ENCODE measurements around the gene RGS13.
A peak's percentile ranks its signal among the peaks of the same experiment; 100 is the strongest.

Gene RGS13

DNA sequence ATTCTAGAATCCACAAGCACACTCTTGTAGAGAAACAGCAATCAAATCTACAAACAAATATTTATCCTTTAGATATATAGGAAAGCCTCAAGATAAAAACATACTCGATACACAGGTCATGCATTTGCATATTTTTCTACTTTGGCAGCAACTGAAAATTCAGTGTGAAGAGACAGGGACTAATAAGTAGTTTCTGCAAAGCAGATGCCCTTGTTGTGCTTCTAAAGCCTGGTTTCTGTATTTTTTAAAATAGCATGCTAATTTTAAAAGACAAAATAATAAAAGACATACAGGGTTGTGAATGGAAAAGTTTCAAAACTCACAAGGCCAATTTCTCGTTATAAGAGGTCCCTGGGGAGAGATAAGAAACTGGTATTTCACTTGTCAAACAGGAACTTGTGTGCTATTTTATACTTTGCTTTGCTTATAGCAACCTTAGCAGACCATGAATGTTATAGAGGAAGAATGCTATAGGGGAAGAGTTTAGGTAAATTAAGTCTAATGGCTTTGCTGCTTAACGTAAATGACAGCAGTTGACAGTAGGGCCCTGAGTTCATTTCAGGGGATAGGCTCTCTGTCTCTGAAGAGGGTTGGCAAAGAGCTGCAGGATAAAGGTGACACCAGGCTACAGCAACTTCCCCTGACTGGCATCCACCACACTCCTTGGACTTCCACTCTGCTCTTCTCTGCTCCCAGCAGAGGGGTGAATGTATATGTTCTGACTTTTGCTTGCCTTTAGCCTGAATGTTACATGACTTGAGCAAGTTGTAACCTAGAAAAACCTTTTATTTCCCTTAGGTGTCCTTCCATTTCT, 9.4 kb upstream of the RGS13 start:
- FAIRE-seq (no peak), DNase-seq (ENCODE audit: low spot score) (no peak)

DNA sequence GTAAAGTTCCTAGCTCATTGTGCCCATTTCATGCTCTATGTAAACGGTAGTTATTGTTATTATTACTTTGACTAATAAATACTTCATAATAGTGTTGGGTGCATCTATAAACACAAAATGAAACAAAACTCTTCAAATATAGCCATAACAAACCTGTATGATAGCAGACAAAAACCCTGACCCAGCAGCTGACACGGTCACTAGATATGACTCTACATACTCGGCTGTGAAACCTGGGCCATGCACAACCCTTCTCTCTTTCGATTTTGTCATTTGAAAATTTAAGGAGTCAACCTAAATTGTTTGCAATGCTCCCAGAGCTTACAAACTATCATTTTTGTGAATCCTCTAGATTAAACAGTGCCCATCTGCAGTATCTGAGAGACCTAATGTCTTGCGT, 8.0 kb upstream of the RGS13 start:
- FAIRE-seq, result no peak
- DNase-seq (ENCODE audit: low spot score), result no peak

DNA sequence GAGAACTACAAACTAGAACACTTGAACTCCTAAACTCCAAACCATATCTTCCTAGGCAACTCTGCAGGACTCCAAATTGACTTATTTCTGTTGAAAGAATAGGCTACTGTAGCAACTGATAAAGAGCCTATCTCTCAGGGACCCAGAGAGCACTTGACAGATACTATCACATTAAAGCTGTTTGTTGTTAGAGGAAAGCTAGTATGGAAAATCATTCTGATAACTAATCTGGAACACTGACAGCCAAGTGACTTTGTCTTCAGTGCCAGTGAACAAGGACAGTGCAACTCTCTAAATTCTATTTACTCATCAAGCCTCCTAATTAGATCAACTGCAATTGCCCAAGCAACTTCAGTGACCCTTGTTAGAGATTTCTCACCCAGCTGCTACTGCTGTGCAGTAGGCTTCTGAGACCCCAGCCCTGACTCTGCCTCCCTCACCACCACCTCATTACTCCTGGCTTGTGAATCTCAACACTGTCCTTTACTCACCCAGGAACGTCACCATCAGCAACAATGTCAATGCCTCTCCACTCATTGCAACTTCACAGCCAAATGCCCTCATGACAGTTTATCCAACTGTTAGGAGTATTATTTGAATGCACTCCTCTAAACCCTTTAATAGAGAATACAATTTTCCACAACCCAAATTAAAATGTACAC, 7.4 kb upstream of the RGS13 start:
- no peak for DNase-seq (ENCODE audit: low spot score)
- no peak for FAIRE-seq

DNA sequence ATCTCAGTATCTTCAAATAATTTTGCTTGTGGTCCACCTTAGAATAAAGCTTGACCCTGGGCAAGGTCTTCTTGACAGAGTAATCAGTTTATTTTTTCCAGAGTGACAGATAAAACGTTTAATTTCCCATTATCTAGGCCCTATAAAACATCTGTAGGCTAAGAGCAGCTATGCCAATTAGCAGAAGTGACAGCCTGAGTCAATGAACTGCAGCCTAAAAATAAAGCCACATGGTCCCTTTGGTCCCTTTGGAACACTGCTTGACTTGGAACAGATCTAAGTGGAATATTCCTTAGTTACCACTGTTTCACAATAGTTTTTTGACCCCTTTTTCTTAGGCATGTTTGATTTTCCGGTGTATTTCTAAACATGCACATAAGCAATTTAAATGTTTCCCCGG, 6.3 kb upstream of the RGS13 start:
- FAIRE-seq (no peak), DNase-seq (ENCODE audit: low spot score) (no peak)

DNA sequence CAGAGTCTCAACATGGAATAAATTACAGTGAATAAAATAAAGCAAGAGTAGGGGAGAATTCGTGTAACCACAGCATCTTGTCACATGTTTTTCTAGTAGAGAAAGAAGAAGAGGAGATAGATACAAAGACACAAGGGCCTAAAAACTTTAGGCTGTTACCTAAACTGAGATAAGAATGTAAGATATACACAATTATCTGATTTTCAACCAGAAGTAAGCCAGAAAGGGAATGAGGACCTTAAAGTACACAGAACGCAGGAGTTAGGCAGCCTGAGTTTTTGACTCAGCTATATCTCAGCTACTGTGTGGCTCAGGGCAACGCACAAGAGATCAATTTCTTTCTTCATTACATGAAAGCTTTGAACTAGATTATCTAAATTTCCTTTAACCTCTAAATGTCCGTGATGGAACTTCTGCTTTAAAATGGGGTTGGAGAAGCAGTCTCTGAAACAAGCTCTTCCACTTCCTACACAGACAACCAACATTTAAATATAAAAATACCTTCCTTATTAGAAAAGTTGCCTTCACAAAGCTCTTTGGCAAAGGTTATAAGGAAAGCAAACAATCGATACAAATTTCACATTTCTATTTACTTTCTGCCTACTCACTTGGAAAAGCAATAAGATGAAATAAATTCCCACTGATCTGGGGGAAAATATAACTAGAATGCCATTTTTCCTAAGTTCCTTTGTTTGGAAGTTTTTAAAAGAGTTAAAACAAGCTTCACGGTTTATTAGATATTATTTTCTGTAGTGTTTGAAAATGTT, 5.2 kb upstream of the RGS13 start:
- FAIRE-seq, result no peak

DNA sequence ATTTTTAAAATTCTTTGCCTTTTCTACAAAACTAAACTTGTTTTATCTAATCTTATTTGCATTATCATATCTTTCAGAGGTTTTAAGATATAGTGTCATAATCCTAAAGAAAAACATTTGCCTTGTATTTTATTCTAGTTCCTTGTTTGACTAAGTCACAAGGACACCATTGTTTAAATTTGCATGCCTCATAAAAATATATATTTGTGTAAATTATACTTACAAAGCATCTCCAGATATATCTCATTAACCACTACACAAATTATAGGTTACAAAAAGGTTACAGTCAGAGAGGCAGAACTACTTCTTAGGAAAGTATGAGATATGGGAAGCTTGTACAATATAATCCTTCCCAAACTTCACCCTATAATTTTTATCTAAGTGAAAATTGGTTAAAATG, 4.2 kb upstream of the RGS13 start:
- DNase-seq (ENCODE audit: low spot score) (no peak), FAIRE-seq (no peak)

More for the DNA sequence above, 5.2 kb upstream of the RGS13 start:
- no peak for DNase-seq (ENCODE audit: low spot score)

DNA sequence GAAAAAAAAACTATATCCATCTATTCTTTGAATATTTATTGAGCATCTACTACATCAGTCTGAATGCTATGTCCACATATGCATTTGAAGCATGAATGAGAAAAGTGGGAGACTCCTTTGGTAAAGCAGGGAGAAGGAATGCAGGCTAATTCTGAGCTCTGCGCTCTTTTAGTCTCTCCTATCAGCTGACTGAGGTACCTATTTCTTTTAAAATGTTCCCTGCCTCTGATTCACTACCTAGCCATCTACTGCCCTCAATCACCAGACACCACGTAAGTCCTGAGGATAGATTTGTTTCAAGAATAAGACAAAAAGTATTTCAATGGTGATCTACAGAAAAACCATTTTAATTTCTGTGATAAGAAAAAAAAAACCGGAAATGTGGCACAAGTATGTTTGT, 3.8 kb upstream of the RGS13 start:
- no peak for FAIRE-seq
- DNase-seq (ENCODE audit: low spot score), result no peak

DNA sequence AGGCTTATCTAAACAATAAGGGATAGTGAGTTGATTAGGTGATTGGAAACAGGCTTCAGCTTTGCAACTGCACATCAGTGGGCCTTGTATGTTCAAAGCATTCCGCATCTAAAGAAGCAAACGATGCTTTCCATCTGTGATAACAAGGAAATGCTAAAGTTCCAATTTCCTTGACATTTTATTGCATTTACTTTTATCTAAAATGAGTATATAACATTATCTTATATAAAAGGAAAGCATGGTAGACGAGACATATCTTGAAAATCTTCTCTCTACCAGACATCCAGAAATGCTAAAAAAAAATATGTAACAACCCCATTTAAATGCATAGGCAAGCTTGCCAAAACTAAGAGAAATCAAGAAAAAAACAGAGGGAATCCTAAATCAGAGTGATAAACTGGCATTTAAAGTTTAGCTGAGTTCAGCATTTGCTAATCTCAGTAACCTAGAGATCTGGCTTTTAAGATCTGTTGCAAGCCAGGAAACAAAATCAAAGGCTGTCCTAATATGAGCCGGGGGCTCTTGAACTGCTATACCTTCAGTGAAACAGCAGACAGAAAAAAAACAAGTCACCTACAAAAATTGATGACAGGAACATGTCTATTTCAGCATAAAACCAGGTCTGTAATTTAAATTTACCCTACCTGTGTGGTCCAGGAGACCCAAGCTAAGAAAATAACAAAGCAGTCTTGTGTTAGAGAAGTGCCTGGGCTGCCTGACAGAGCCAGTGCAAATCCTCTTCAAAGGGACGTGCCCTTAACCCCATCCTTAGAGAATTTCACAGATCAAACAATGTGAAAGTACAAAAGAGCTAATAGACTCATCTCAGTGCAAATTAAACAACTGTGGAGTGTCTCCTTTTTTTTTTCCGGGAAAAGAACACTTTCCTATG, 3.1 kb upstream of the RGS13 start:
- DNase-seq (ENCODE audit: low spot score) (no peak), FAIRE-seq (no peak)

DNA sequence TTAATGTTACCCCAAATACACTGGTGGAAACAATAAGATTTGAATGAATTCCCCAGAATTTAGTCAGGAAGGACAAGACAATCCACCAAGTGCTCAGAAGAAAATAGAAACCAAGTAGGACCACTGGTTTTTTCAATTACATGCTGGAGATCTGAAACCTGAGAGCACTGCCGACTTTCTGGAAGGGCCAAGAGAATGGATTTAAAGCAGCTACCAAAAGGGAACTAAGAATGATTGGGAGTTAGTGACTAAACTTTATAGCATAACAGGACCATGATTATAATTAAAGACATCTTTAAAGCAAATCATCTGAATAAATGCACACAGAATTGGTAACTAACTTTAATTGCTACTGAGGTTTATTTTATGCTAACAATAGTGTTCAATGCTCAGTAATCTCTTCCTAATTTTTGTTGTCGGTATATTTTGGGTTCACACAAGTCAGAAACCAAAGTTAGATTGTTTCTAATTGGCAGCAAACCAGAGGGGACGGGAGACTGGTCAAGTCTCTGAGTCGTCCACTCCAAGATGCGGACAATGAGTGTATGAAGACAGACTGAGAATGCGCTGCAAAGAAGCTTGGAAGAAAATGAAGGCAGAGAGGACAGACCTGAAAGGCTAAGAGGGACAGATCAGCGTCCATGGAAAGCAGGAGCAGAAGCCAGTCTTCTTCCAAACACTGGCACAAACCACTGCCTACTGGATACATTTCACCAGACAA, 2.3 kb upstream of the RGS13 start:
- FAIRE-seq, result no peak

DNA sequence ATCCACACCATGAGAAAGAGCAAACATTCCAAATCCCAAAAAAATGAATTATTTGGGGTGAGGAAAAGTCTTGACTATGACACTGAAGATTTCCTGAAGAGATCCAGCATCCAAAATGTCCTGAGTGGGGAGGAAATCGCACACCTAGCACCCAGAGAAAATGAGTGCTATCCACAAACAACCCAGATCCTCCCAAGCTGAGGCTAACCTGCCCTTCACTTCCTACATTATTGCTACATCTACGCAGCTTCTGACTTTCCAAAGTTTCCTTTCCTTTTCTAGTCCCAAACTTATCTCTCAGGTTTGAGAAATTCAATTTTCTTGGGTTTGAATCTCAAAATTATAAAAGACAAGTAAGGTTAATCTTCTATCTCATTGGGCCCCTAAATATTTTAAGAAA, 906 bp upstream of the RGS13 start:
- no peak for DNase-seq (ENCODE audit: low spot score)
- FAIRE-seq, result no peak

More for the DNA sequence above, 2.3 kb upstream of the RGS13 start:
- DNase-seq (ENCODE audit: low spot score), result no peak

DNA sequence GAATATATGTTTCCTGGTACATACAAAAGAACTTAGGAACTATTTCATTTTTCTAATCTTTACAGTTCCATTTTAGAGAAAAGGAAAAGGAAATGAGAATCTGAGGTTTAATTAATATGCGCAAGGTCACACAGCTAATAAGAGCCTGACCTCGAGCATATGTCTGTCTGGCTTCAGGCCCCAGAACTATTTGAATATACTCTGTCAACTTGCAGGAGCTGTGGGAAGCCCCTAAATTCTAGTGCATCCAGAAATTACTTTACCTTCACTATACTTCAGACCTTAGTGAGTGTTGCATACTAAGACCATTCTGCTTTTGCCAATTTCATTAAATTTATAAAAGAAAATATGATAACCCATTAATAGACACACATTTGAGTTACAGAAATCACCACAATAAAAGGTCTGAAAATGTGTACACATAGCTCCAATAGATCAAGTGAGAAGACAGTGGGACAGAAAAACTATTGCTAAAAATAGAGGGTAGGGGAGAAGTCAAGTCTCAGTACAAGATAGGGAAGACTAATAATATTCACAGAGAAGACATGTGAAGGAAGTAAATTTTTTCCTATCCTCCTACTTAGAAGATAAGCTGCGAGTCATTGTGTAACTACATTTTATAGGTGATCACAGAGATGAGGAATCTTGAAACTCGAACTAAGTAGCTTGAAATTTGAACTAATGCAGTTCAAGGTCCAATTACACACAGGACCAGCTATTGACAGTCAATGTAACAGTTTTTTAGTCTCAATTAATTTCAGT, 3.8 kb downstream of the RGS13 start:
- peak; percentile 87 for DNase-seq (ENCODE audit: low spot score)

DNA sequence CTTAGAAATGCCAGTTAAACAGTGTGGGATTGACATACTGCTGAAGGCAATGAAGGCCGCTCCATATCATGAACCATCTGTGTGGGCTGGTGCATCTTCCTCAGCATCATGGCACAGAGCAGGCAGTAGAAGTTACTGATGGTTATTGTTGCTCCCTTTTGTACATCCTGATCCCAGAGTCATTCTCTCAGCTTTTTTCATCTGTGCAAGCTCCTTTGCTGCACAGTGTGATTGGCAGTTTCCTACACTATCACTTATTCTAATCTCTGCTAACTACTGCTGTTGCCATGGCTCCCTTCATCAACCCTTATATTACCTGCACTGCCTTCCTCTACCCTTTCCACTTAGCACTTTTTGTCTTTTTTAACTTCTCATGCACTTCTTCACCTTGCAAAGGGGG, 16.2 kb downstream of the RGS13 start:
- no peak for FAIRE-seq
- DNase-seq (ENCODE audit: low spot score), result no peak

More for the DNA sequence above, 3.8 kb downstream of the RGS13 start:
- peak; percentile 94 for FAIRE-seq

DNA sequence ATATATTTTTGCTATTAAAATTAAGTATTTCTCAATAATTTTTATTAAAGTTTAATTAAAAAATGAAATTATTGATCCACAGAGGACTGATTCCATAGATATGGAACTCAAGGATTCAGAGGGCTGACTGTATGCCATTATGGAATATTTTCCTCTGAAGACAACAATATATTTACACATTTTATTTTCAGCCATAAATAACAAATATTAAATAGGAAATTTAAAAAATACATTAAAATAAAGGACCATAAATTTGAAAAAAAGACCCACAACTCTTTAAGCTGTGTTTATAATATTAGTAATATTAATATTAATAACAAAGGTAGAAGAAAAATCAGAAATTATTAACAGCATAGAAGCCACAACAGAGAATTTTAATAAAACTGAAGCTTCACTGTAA, 18.2 kb downstream of the RGS13 start:
- no peak for FAIRE-seq

DNA sequence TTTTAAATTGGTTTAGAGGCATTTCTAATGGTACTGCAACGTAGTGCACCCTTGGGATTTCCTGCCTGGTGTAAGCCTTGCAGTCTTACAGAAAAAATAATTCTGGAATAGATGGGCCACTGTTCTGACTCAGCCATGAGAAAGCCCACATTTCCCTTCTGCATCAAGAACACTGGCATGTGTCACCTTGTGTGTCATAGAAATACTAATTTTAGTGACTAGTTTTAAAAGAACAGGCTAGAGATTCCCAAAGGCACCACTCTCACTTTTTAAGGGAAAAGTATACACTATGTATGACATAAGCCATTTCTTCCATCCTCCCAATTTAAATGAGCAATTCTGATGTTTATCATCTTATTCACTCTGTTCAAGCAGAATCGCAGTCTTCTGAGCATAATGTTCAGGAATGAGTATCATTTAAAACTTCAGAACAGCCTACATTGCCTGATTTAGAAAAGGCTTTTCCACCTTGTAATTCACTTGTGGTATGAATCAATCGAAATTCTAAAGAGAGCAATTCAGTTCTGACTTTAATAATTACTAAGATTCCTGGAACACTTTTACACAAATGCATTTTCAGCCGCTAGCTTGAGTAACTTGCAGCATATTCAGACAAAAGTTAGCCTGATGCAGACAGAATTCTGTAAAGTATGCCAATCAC, 18.8 kb downstream of the RGS13 start:
- FAIRE-seq (peak; percentile 90), DNase-seq (ENCODE audit: low spot score) (peak; percentile 83)

More for the DNA sequence above, 18.2 kb downstream of the RGS13 start:
- DNase-seq (ENCODE audit: low spot score), result no peak

DNA sequence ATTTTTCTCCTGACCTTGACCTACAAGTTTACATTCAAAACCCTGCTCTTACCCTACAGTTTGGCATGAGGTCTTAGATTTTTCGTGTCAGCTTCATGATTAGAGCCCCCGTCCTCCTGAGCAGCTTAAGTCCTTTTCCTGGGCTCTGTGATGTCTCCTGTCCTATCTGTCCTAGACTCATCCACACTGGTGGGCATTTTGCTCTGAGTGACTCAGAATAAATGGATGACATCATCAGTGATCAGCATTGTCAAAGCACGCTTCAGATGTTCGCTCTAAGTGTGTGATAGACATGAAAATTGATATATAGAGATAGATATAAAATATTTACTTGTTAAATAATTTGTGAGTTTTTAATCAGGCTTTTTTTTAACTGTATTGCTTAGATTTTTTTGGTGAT, 21.8 kb downstream of the RGS13 start:
- no peak for DNase-seq (ENCODE audit: low spot score)
- FAIRE-seq, result no peak

DNA sequence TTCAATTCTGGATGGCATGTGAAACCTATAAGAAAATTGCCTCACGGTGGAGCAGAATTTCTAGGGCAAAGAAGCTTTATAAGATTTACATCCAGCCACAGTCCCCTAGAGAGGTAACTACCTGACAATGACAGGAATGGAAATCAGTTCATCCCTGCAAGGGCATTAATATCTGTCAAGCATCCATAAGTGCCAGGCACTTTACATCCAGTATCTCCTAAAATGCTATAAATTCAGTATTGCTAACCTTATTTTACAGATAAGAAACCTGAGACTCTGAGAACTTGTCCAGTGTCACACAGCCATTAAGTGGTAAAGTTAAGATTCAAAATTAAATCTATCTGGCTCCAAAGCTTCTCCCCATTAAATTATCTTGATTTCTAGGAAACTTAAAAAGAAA, 22.3 kb downstream of the RGS13 start:
- DNase-seq (ENCODE audit: low spot score), result no peak
- FAIRE-seq, result no peak

DNA sequence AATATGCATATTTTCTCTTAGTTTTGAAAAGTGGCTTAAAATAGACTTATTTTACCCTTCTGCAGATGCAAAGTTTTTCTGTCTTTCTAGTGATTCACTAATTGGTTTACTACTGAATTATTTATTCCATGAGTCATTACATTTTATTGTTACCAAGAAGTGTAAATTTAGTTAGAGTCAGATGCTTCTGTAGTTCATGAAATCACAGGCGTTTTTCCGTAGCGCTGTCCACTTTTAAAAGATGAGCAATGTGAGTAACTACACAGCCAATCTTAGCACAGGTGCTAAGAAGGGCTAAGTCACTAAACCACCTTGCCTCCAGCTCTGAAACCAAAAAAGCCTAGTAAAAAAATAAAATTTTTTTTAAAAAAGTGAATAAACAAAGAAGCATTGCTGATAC, 24.7 kb downstream of the RGS13 start:
- DNase-seq (ENCODE audit: low spot score) (no peak), FAIRE-seq (no peak)

DNA sequence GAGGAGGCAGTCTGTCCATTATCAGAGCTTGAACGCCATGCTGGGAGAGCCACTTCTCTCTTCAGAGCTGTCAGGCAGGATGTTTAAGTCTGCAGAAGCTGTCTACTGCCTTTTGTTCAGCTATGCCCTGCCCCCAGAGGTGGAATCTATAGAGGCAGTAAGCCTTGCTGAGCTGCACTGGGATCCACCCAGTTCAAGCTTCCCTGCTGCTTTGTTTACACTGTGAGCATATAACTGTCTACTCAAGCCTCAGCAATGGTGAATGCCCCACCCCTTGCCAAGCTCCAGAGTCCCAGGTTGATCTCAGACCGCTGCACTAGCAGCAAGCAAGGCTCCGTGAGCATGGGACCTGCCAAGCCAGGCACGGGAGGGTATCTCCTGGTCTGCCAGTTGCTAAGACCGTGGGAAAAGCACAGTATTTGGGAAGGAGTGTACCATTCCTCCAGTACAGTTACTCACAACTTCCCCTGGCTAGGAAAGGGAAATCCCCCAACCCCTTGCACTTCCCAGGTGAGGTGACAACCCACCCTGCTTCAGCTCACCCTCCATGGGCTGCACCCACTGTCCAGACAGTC, 32.5 kb downstream of the RGS13 start:
- FAIRE-seq (no peak), DNase-seq (ENCODE audit: low spot score) (no peak)

DNA sequence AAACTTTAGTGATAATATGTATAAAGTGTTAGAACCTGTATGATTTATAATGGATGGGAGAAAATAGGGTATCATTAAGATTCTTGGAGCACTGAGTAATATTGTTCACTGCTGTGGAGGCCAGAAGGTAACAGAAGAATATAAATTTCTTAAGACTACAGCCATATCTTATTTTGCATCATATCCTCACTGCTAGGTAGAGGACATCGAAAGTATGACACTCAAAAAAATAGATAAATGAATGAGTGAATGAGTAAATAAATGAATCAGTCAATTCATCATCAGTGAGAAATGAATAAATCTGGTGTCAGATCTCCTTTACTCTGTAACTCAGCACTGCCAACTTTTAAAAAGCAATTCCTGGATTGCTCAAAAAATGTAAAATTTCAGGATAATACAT, 33.2 kb downstream of the RGS13 start:
- FAIRE-seq, result no peak
- no peak for DNase-seq (ENCODE audit: low spot score)

Measured in RCC 7860 (cell line).